Subcutaneous abdominal adipose tissue (tissue), 5 donors: ENCODE measurements around the gene MOB4.
"Not testable (repeated sequence)": the region's sequence is repeated elsewhere in the genome, so short reads cannot be mapped to it uniquely, and the experiment has no call there.

Source experiments
- H3K27ac ChIP-seq: one replicate; pipeline ENCODE4 v1.7.0; 2013; ENCODE audit warnings: low read depth, mild to moderate bottlenecking, inconsistent platforms, low read length, moderate library complexity
- H3K27me3 ChIP-seq, 5 donors: one replicate each; pipeline ENCODE4 v1.7.0; 2013; ENCODE audit warnings: low read length in 5 of 5, inconsistent platforms in 1 of 5; ENCODE audit not compliant: control insufficient read depth in 5 of 5, insufficient read depth in 4 of 5
- H3K36me3 ChIP-seq, 5 donors: one replicate each; pipeline ENCODE4 v1.7.0; 2013; ENCODE audit warnings: low read length in 5 of 5; ENCODE audit not compliant: control insufficient read depth in 5 of 5, insufficient read depth in 5 of 5
- H3K4me1 ChIP-seq, 5 donors: one replicate each; pipeline ENCODE4 v1.7.0; 2013; ENCODE audit warnings: low read length in 5 of 5, mild to moderate bottlenecking in 3 of 5, moderate library complexity in 1 of 5; ENCODE audit not compliant: control insufficient read depth in 5 of 5, insufficient read depth in 5 of 5
- H3K4me3 ChIP-seq, 5 donors: one replicate each; pipeline ENCODE4 v1.7.0; 2013; ENCODE audit warnings: low read length in 5 of 5, low read depth in 1 of 5
- H3K9ac ChIP-seq, 5 donors: one replicate each; pipeline ENCODE4 v1.7.0; 2013; ENCODE audit warnings: low read length in 5 of 5, mild to moderate bottlenecking in 4 of 5, moderate library complexity in 3 of 5
- H3K9me3 ChIP-seq, 5 donors: one replicate each; pipeline ENCODE4 v1.7.0; 2013; ENCODE audit warnings: low read length in 5 of 5; ENCODE audit not compliant: control insufficient read depth in 5 of 5
- donor health status: healthy.
- donor health status: healthy.
- donor health status: healthy.
- donor health status: healthy.
- donor health status: healthy.

MOB4 gene

DNA sequence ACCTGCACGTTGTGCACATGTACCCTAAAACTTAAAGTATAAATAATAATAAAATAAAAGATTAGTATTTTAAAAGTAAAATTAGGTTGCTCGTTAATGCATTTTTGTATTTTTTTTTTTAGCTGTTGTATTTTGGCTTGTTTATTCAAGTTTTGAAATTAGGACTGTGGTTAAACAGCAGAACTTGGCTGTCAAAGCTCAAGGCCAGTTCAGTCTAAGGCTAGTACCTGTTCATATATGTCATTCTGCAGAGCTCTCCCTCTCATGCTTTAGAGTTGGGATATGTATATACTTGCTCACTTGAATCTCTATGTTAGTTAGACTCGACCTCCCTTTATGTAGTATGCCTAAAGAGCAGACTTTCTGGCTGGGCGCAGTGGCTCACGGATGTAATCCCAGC is 32.7 kb downstream of the MOB4 start:
- no peak overlapping the region for H3K27ac ChIP-seq
- H3K4me1 ChIP-seq: peaks cover 0 to 4% (median 0%) of the 10 kb centered on the region in 5 donors
- no peak overlapping the region for H3K9ac ChIP-seq
- no peaks in the 10 kb centered on the region for H3K9me3 ChIP-seq
- H3K4me3 ChIP-seq: no peak overlapping the region
- H3K36me3 ChIP-seq: peaks cover 21 to 51% (median 34%) of the 10 kb centered on the region in 5 donors
- no peaks in the 10 kb centered on the region for H3K27me3 ChIP-seq

DNA sequence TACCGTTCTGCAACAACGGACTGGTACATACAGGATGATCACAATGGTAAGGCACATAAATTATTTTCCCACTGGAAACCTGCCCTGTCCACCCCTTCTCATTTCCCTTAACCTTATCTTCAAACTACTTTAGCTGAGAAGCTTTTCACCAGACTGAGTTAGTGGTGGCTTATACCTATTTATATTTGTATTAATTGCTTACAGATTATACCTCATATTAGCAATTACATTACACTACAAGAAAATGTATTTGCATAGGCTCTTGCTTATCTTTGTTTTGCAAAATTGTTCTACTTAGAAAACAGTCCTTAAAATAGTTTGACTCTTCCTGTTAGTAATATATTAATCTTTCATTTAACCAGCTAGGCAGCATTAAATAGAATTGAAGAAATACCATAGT is 35.4 kb downstream of the MOB4 start:
- H3K27ac ChIP-seq, H3K27me3 ChIP-seq, H3K4me3 ChIP-seq, H3K9me3 ChIP-seq, H3K9ac ChIP-seq: not testable (repeated sequence)
- peaks cover 16 to 47% (median 30%) of the 10 kb centered on the region in 5 donors for H3K36me3 ChIP-seq
- peaks cover 0 to 12% (median 5%) of the 10 kb centered on the region in 5 donors for H3K4me1 ChIP-seq

DNA sequence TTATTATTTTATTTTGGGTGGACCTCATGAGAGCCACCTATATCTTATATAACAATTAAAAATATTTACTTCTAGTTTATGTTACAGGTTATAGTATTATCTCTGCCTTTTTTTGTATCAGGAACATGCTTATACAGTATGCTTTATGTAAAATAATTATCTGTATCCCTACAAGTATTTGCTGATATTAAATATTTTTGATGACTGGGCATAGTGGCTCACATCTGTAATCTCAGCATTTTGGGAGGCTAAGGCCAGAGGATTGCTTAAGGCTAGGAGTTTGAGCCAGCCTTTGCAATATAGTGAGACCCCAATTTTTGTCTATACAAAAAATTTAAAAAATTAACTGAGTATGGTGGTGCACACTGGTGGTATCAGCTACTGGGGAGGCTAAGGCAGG is 39.6 kb downstream of the MOB4 start:
- no peak overlapping the region for H3K9ac ChIP-seq
- H3K4me3 ChIP-seq: no peak overlapping the region
- H3K27me3 ChIP-seq: no peaks in the 10 kb centered on the region
- no peaks in the 10 kb centered on the region for H3K9me3 ChIP-seq
- peak overlapping the region; percentile 45 for H3K27ac ChIP-seq
- peaks cover 0 to 13% (median 9%) of the 10 kb centered on the region in 5 donors for H3K4me1 ChIP-seq
- H3K36me3 ChIP-seq: peaks cover 7 to 33% (median 19%) of the 10 kb centered on the region in 5 donors

DNA sequence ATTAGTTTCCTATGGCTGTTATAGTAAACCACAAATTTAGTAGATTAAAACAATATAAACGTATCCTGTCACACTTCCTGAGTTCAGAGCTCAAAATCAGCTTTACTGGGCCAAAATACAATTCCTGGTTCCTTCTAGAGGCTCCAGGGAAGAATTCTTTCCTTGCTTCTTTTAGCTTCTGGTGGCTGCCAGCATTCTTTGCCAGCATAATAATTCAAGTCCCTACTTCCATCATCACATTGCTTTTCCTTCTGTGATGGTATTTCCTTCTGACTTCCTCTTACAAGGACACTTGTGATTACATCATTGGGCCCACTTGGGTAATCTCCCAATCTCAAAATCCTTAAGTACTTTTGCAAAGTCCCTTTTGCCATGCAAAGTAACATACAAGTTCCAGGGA is 40.6 kb downstream of the MOB4 start:
- Histone ChIP-seq H3K36me3 (peaks cover 3 to 23% (median 13%) of the 10 kb centered on the region in 5 donors), H3K9ac (peak overlapping the region in 1 of 5 donors; percentile 35), H3K4me3 (no peak overlapping the region), H3K27me3 (no peaks in the 10 kb centered on the region), H3K9me3 (no peaks in the 10 kb centered on the region), H3K4me1 (peaks cover 0 to 13% (median 9%) of the 10 kb centered on the region in 5 donors), H3K27ac (peak overlapping the region; percentile 45)

DNA sequence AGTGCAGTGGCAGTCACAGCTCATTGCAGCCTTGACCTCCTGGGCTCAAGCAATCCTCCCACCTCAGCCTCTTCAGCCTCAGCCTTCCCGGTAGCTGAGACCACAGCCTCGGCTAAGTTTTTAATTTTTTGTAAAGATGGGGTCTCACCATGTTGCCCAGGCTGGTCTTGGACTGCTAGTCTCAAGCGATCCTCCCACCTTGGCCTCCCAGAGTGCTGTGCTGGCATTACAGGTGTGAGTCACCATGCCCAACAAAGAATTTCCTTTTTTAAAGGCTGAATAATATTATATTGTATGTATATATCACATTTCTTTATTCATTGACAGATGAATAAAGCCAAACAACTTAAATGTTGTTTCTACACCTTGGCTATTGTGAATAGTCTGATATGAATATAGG is 42.5 kb downstream of the MOB4 start:
- Histone ChIP-seq H3K27me3 (no peaks in the 10 kb centered on the region), H3K27ac (no peak overlapping the region), H3K4me1 (peaks cover 0 to 13% (median 9%) of the 10 kb centered on the region in 5 donors), H3K9me3 (no peaks in the 10 kb centered on the region), H3K9ac (no peak overlapping the region), H3K36me3 (peaks cover 0 to 15% (median 9%) of the 10 kb centered on the region in 5 donors), H3K4me3 (no peak overlapping the region)

DNA sequence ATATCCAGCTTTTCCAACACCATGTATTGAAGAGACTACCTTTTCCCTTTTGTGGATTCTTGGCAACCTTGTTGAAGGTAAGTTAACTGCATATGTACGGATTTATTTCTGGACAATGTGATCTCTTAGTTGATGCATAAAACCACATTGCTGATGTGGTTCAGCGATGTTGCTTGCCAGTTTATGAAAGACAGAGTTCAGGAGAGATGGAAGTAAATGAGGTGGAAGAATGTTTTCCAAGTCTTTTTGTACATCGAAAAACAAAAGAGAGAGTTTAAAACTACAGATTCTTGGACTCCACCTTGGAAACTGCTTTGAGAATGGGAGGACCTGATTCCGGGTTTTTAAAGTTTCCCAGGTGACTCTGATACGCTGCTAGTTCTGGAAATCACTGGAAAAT is 43.8 kb downstream of the MOB4 start:
- H3K27me3 ChIP-seq: no peaks in the 10 kb centered on the region
- peaks cover 0 to 3% (median 3%) of the 10 kb centered on the region in 5 donors for H3K36me3 ChIP-seq
- H3K4me1 ChIP-seq: peaks cover 0 to 13% (median 9%) of the 10 kb centered on the region in 5 donors
- H3K4me3 ChIP-seq: no peak overlapping the region
- no peaks in the 10 kb centered on the region for H3K9me3 ChIP-seq
- no peak overlapping the region for H3K9ac ChIP-seq
- H3K27ac ChIP-seq: no peak overlapping the region

DNA sequence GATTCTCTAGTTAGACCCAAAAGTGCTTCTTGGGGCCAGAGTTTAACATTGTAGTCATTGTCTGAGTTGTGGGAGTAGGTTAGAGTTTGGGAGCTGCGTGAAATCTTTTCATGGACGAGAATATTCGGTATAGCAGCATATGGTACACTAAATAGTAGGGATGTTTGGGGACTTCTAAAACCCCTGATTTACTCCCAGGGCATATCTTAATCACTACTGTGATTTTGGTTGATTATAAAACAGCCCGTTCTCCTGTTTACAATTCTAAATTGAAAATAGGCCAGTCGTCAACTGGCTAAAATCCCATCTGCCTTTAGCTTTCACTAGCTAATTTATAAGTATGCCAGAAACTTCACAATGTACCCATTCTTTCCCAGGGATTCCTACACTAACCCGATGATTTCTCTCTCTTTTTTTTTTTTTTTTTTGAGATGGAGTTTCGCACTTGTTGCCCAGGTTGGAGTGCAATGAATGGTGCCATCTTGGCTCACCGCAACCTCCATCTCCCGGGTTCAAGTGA is 44.3 kb downstream of the MOB4 start:
- Histone ChIP-seq H3K27ac (no peak overlapping the region), H3K9ac (no peak overlapping the region)

DNA sequence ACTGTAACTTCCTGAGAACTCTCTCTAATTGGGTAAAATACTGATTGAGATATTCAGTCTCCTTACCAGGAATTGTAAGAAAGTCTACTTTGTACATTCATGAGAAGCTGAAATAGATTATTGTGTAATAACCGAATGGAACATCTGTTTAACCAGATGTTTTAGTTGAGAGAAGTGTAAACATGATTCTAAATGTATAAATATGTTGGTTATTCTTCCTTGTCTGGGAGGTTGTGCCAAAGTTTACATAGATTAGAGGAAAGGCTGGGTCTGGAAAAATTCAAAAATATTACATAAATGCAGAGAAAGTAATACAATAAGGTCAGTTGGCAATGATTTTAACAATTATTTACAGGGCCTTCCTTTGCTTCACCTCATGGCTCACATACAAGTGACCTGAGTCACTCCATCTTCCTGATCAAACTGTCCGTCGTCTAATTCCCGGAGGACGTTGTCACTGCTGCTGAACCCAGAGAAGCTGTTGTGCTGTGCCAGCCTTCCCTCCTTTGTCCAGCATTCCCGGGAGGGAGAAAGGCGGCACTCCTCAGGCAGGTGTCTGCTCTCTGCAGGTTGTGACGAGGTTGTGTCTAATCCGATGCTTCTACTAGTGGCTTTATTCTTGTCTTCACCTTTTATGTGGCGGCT is 55.9 kb downstream of the MOB4 start:
- peaks cover 0 to 17% (median 4%) of the 10 kb centered on the region in 5 donors for H3K4me1 ChIP-seq
- peaks cover 0 to 5% (median 3%) of the 10 kb centered on the region in 5 donors for H3K9me3 ChIP-seq
- H3K27me3 ChIP-seq: no peaks in the 10 kb centered on the region
- no peak overlapping the region for H3K9ac ChIP-seq
- H3K27ac ChIP-seq: no peak overlapping the region
- H3K36me3 ChIP-seq: peaks cover 0 to 4% (median 0%) of the 10 kb centered on the region in 5 donors
- no peak overlapping the region for H3K4me3 ChIP-seq

More for the DNA sequence above, 44.3 kb downstream of the MOB4 start:
- H3K9me3 ChIP-seq: no peaks in the 10 kb centered on the region
- peaks cover 0 to 3% (median 3%) of the 10 kb centered on the region in 5 donors for H3K36me3 ChIP-seq
- peaks cover 0 to 13% (median 9%) of the 10 kb centered on the region in 5 donors for H3K4me1 ChIP-seq
- no peaks in the 10 kb centered on the region for H3K27me3 ChIP-seq
- H3K4me3 ChIP-seq: no peak overlapping the region

DNA sequence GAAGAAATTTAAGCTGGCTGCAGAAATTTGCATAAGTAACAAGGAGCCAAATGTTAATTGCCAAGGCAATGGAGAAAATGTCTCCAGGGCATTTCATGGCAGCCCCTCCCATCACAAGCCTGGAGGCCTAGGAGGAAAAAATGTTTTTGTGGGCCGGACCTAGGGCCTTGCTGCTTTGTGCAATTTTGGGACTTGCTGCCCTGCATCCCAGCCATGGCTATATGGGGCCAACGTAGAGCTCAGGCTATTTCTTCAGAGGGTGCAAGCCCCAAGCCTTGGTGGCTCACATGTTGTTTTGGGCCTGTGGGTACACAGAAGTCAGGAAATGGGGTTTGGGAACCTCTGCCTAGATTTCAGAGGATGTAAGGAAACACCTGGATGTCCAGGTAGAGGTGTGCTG is 57.7 kb downstream of the MOB4 start:
- H3K4me3 ChIP-seq: no peak overlapping the region
- no peaks in the 10 kb centered on the region for H3K27me3 ChIP-seq
- H3K36me3 ChIP-seq: peaks cover 0 to 4% (median 0%) of the 10 kb centered on the region in 5 donors
- peaks cover 2 to 28% (median 13%) of the 10 kb centered on the region in 5 donors for H3K4me1 ChIP-seq
- H3K9me3 ChIP-seq: peaks cover 0 to 5% (median 3%) of the 10 kb centered on the region in 5 donors
- H3K9ac ChIP-seq: no peak overlapping the region
- H3K27ac ChIP-seq: no peak overlapping the region

DNA sequence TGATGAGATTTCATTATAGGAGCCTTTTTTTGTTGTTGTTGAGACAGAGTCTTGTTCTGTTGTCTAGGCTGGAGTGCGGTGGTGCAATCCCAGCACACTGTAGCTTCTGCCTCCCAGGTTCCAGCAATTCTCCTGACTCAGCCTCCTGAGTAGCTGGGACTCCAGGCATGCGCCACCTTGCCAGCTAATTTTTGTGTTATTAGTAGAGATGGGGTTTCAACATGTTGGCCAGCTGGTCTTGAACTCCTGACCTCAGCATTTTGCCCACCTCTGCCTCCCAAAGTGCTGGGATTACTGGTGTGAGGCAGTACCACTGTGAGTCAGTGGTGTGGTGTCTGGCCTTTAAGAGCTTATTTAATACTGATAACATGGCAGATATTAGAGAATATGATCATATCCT is 60.1 kb downstream of the MOB4 start:
- H3K27me3 ChIP-seq: no peaks in the 10 kb centered on the region
- H3K4me1 ChIP-seq: peaks cover 2 to 28% (median 13%) of the 10 kb centered on the region in 5 donors
- H3K9me3 ChIP-seq: peaks cover 0 to 5% (median 3%) of the 10 kb centered on the region in 5 donors
- peak overlapping the region in 1 of 5 donors; percentile 46 for H3K9ac ChIP-seq
- peaks cover 0 to 4% (median 0%) of the 10 kb centered on the region in 5 donors for H3K36me3 ChIP-seq
- peak overlapping the region; percentile 70 for H3K27ac ChIP-seq
- H3K4me3 ChIP-seq: no peak overlapping the region
